HEK293 (cell line): ENCODE measurements around the gene DPY19L1.

Source experiments
- TRIM28 ChIP-seq: IDR thresholded peaks from 2 replicates; pipeline ENCODE4 v1.6.1; 2011; ENCODE audit warnings: low read length, control low read depth, borderline replicate concordance
- ZNF157 ChIP-seq: fragments of 450-650 bp; formaldehyde crosslinking; IDR thresholded peaks from 2 replicates; pipeline ENCODE4 v1.5.1; 2016; ENCODE audit warnings: missing biosample characterization, missing genetic modification characterization
- ZNF16 ChIP-seq: fragments of 450-650 bp; formaldehyde crosslinking; IDR thresholded peaks from 2 replicates; pipeline ENCODE4 v1.5.1; 2016; ENCODE audit warnings: low read depth, missing biosample characterization, missing genetic modification characterization
- ZNF24 ChIP-seq: fragments of 450-650 bp; formaldehyde crosslinking; IDR thresholded peaks from 2 replicates; pipeline ENCODE4 v1.5.1; 2016; ENCODE audit warnings: missing biosample characterization, missing genetic modification characterization
- ZNF707 ChIP-seq: fragments of 450-650 bp; formaldehyde crosslinking; IDR thresholded peaks from 2 replicates; pipeline ENCODE4 v1.5.1; 2016; ENCODE audit warnings: missing biosample characterization, missing genetic modification characterization
- ZNF792 ChIP-seq: fragments of 450-650 bp; formaldehyde crosslinking; IDR thresholded peaks from 2 replicates; pipeline ENCODE4 v1.5.1; 2016; ENCODE audit warnings: missing biosample characterization, missing genetic modification characterization
- TF ChIP-seq, protein P1 (sequence below): fragments of 450-650 bp; formaldehyde crosslinking; IDR thresholded peaks from 2 replicates; pipeline ENCODE4 v1.5.1; 2016; ENCODE audit warnings: missing biosample characterization, missing genetic modification characterization

- TF ChIP-seq ZNF157 (tag by site-specific recombination) (no peak), ZNF24 (tag by site-specific recombination) (no peak), ZNF707 (tag by site-specific recombination) (no peak), ZNF792 (tag by site-specific recombination) (no peak), TRIM28 (no peak), ZNF16 (tag by site-specific recombination) (no peak)
- TF ChIP-seq, protein P1, sequence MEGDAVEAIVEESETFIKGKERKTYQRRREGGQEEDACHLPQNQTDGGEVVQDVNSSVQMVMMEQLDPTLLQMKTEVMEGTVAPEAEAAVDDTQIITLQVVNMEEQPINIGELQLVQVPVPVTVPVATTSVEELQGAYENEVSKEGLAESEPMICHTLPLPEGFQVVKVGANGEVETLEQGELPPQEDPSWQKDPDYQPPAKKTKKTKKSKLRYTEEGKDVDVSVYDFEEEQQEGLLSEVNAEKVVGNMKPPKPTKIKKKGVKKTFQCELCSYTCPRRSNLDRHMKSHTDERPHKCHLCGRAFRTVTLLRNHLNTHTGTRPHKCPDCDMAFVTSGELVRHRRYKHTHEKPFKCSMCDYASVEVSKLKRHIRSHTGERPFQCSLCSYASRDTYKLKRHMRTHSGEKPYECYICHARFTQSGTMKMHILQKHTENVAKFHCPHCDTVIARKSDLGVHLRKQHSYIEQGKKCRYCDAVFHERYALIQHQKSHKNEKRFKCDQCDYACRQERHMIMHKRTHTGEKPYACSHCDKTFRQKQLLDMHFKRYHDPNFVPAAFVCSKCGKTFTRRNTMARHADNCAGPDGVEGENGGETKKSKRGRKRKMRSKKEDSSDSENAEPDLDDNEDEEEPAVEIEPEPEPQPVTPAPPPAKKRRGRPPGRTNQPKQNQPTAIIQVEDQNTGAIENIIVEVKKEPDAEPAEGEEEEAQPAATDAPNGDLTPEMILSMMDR (tag by site-specific recombination), result no peak
Observed at GRCh38 chr7:34952822-34953221, 84.5 kb downstream of the DPY19L1 start.
